ENCODE data around the gene CDK13. TPM values are rescaled to one million over a fixed set of nuclear protein-coding genes. Genes with fewer than 3 reads are reported as not detected.

Gene CDK13
- 35.4 and 55.7 TPM in 2 replicates for total RNA-seq

DNA sequence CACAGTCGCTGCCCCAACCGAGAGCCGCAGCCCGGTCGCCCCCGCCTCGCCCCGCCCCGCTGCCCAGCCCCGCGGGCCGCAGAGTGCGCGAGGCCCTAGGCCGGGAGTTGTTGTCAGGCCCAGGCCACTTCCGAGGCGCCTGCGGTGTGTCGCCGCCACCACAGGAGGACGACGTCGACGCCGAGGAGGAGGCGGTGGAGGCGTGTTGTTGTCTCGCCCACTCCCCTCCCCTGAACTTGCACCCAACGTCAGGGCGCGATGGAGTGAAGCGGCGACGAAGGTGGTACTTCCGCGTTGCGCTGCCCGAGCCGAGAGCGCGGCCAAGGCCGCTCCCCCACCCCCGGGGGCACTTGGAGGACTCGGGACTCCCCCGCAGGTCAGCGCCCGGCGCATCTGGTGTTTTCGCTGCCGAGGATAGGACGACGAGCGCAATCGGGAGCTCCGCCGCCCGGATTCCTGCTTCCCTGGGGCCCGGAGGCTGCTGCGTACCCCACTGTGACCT is at the start of gene CDK13:
Gene CDK13 (plus strand): TSS at position 286 of the 502 bp plus-strand sequence. CDS start 386 bp downstream, outside the sequence.

DNA sequence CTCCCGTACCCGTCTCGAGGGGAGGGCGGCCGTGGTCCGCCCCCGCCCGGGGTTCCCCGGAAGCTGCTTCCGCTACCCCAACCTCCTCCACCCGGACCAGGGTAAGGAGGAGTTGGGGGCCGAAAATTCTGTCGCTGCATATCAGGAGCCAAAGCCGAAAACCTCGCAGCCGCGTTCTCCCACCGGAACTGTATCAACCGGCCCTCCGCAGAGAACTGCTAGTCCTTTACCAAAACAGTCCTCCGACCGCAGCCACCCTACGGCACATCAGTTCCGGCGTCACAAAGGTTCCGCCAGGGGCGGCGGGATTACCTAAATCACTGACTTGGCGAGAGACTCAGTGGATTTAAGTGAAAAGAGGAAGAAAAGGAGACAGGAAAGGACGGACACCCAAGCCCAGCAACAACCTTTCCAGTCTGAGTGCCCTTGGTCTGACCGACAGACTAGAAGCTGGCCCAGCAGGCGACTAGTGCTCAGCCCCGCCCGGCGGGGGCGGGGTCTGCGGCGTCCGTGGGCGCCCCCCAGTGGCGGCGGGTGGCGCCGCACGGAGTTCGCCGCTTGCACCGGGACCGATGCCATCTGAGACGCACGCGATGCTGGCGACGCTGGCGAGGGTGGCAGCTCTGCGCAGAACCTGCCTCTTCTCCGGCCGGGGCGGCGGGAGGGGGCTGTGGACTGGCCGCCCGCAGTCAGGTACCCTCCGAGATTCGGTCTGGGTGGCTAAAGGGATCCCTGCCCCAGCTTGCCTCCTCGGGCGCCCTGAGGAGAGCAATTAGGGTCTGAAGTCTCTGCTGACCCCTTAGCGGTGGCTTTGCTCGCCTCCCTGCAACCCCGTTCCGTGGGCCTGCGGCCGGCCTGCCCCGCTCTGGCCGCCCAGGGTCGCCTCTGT is 184.6 kb downstream of the CDK13 start, which contains the start of the genes MPLKIP and SUGCT:
Gene MPLKIP (minus strand): TSS at position 195 of the 889 bp plus-strand sequence. CDS start 55 bp downstream, at position 140.
Gene SUGCT (plus strand): TSS at position 578 of the 889 bp plus-strand sequence.

Other genes starting within 250 kb of the CDK13 start
- gene MPLKIP, start 184.4 kb downstream of the CDK13 start, total RNA-seq = 60.6 and 91.7 TPM in 2 replicates
- 7.4 and 10.6 TPM in 2 replicates for gene SUGCT, start 184.7 kb downstream of the CDK13 start, total RNA-seq

Data from epithelial cell of alveolus of lung (primary cell).